CD4-positive, alpha-beta T cell treated with Interleukin-15 for 4 hours (primary cell): ENCODE measurements around the gene LONP1.
A peak's percentile ranks its signal among the peaks of the same experiment; 100 is the strongest.
"Not testable (repeated sequence)": the region's sequence is repeated elsewhere in the genome, so short reads cannot be mapped to it uniquely, and the experiment has no call there.

Experiments used
- DNase-seq: peaks from one replicate; pipeline ENCODE4 v3.0.0-alpha.2; 2020; ENCODE audit warnings: low spot score

Gene LONP1

GRCh38 chr19:5693195-5694166, 26.5 kb downstream of the LONP1 start:
- no peak for DNase-seq

- no peak for DNase-seq
These were observed 27.2 kb downstream of the LONP1 start for GRCh38 chr19:5692723-5693194.

- DNase-seq = no peak
These were observed 27.9 kb downstream of the LONP1 start for GRCh38 chr19:5691822-5692722.

GRCh38 chr19:5690955-5691821, 28.8 kb downstream of the LONP1 start:
- DNase-seq = peak; percentile 15

GRCh38 chr19:5690125-5690954, 29.6 kb downstream of the LONP1 start, which contains the start of gene RPL36:
Gene RPL36 (plus strand): TSS chr19:5690295. CDS start chr19:5690508, 213 bp downstream.
- peak; percentile 98 for DNase-seq

GRCh38 chr19:5688262-5688881, 31.6 kb downstream of the LONP1 start:
- DNase-seq = not testable (repeated sequence)

- no peak for DNase-seq
These were observed 32.4 kb downstream of the LONP1 start for GRCh38 chr19:5687360-5688198.

- peak; percentile 96 for DNase-seq
These were observed 33.1 kb downstream of the LONP1 start for GRCh38 chr19:5686647-5687359.

GRCh38 chr19:5686326-5686646, 33.7 kb downstream of the LONP1 start:
- no peak for DNase-seq

GRCh38 chr19:5684694-5685430, 35.1 kb downstream of the LONP1 start:
- DNase-seq = no peak

- no peak for DNase-seq
These were observed 36.6 kb downstream of the LONP1 start for GRCh38 chr19:5683177-5683886.

GRCh38 chr19:5682107-5682482, 37.9 kb downstream of the LONP1 start:
- no peak for DNase-seq

- DNase-seq = no peak
These were observed 38.4 kb downstream of the LONP1 start for GRCh38 chr19:5681391-5682106.

- peak; percentile 98 for DNase-seq
These were observed 39.2 kb downstream of the LONP1 start, which contains the start of the genes HSD11B1L and MICOS13 for GRCh38 chr19:5680437-5681368. Gene HSD11B1L (plus strand): TSS chr19:5681027. CDS start chr19:5684833, 3,806 bp downstream. Gene MICOS13 (minus strand): TSS chr19:5680516. CDS start chr19:5680486, 30 bp downstream.

- no peak for DNase-seq
These were observed 39.9 kb downstream of the LONP1 start for GRCh38 chr19:5680084-5680436.
